ENCODE measurements around the gene TAF1. TPM values are rescaled to one million over a fixed set of nuclear protein-coding genes. Genes with fewer than 3 reads are reported as not detected.
A peak's percentile ranks its signal among the peaks of the same experiment; 100 is the strongest.

TAF1 gene
- total and polyA plus RNA-seq, 2 donors (not counting 3 experiments of a cell fraction or from before 2014, with no cell fraction given), result 8.2 to 41.0 TPM

GRCh38 chrX:71367396-71367795, 1.2 kb downstream of the TAF1 start:
- DNase-seq (ENCODE audit: low read depth, low spot score) (no peak), FAIRE-seq (no peak)
- H3K9me3 ChIP-seq (replicated peaks; ENCODE audit: control insufficient read depth, insufficient read depth, low read length), result no peaks in the 10 kb centered on the region
- dilution Hi-C loops (cut with MboI; ENCODE audit: extremely low pct_ligation_motif_present, low sequenced_read_pairs), result no loop called here
- H3K36me3 ChIP-seq (ENCODE audit: control insufficient read depth in 2 of 2, extremely low read depth in 1 of 2, insufficient read depth in 2 of 2, low read length in 2 of 2), result no peaks in the 10 kb centered on the region
- intact Hi-C loops (cut with micrococcal nuclease), result loop anchor here (5.0 kb wide), 2 partner anchors 65 to 185 kb away; partner anchors contain the start of gene ITGB1BP2
- ChIA-PET CTCF (no interaction called here), POLR2A (no interaction called here)
- H4K20me1 ChIP-seq (replicated peaks; ENCODE audit: control insufficient read depth, extremely low read depth, insufficient read depth, low read length), result no peaks in the 10 kb centered on the region
- H3K9me1 ChIP-seq (replicated peaks; ENCODE audit: control insufficient read depth, extremely low read depth, insufficient read depth, low read length), result no peaks in the 10 kb centered on the region
- H3K4me3 ChIP-seq (replicated peaks in 1 of 3; ENCODE audit: insufficient read depth in 1 of 3, low read depth in 1 of 3, low read length in 3 of 3), result peak overlapping the region; percentile 35 to 91 (median 68)
- BruUV-seq (replicated peaks), result no TSS peak
- no peak overlapping the region for H2AFZ ChIP-seq (ENCODE audit: low read depth, low read length)
- no peak for TF ChIP-seq JUN (IDR thresholded peaks at IDR 0.05; ENCODE audit: borderline replicate concordance, insufficient read depth, insufficient read length, low read depth)
- TF ChIP-seq POLR2AphosphoS5 (IDR thresholded peaks at IDR 0.05; ENCODE audit: insufficient read depth, low read depth, low read length), result no peak
- no peak for TF ChIP-seq POLR2A (IDR thresholded peaks at IDR 0.05; ENCODE audit: low read depth, low read length)
- TF ChIP-seq MAX (IDR thresholded peaks at IDR 0.05; ENCODE audit: insufficient read depth, insufficient read length), result no peak
- TF ChIP-seq CTCF (IDR thresholded peaks at IDR 0.05; ENCODE audit: extremely low read depth in 1 of 2, insufficient read depth in 1 of 2, low read depth in 1 of 2, low read length in 2 of 2), result no peak
- no peak for TF ChIP-seq EZH2 (IDR thresholded peaks at IDR 0.05; ENCODE audit: borderline replicate concordance, low read depth, low read length, severe bottlenecking)
- no peak for TF ChIP-seq GATA2 (IDR thresholded peaks at IDR 0.05; ENCODE audit: insufficient read depth, insufficient read length, low read depth, low read length)
- TF ChIP-seq FOS (IDR thresholded peaks at IDR 0.05; ENCODE audit: borderline replicate concordance, insufficient read depth, low read length), result no peak
- H3K9ac ChIP-seq (replicated peaks; ENCODE audit: extremely low read depth, insufficient read depth, low read length), result peak overlapping the region; percentile 97
- peak overlapping the region; percentile 82 for H3K4me2 ChIP-seq (ENCODE audit: insufficient read depth, low read length)
- peaks cover 39% of the 10 kb centered on the region for H3K79me2 ChIP-seq (ENCODE audit: control insufficient read depth, insufficient read depth, low read length)
- peak overlapping the region; percentile 90 for H3K27ac ChIP-seq (ENCODE audit: insufficient read depth, low read depth, low read length)
- H3K27me3 ChIP-seq (ENCODE audit: control insufficient read depth in 2 of 2, insufficient read depth in 2 of 2, low read length in 2 of 2), result no peaks in the 10 kb centered on the region
- H3K4me1 ChIP-seq (ENCODE audit: control insufficient read depth, extremely low read depth, insufficient read depth, low read length), result peaks cover 15% of the 10 kb centered on the region
